ENCODE data around the gene C9orf43.
"Not testable (repeated sequence)": the region's sequence is repeated elsewhere in the genome, so short reads cannot be mapped to it uniquely, and the experiment has no call there.

Gene C9orf43

DNA sequence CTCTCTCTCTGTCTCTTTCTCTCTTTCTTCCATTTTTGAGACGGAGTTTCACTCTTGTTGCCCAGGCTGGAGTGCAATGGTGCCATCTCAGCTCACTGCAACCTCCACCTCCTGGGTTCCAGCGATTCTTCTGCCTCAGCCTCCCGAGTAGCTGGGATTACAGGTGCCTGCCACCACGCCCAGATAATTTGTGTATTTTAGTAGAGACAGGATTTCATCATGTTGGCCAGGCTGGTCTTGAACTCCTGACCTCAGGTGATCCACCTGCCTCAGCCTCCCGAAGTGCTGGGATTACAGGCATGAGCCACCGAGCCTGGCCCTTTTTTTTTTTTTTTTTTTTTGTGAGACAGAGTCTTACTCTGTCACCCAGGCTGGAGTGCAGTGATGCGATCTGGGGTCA lies 29.1 kb upstream of the C9orf43 start:
- DNase-seq (ENCODE audit: low read depth in 3 of 3), result not testable (repeated sequence)

- no peak for DNase-seq (ENCODE audit: low read depth in 3 of 3)
These were observed 28.6 kb upstream of the C9orf43 start for GRCh38 chr9:113381909-113382411.

- no peak for DNase-seq (ENCODE audit: low read depth in 3 of 3)
These were observed 23.8 kb upstream of the C9orf43 start for GRCh38 chr9:113386571-113387393.

- no peak for DNase-seq (ENCODE audit: low read depth in 3 of 3)
These were observed 22.9 kb upstream of the C9orf43 start for GRCh38 chr9:113387560-113388230.

DNA sequence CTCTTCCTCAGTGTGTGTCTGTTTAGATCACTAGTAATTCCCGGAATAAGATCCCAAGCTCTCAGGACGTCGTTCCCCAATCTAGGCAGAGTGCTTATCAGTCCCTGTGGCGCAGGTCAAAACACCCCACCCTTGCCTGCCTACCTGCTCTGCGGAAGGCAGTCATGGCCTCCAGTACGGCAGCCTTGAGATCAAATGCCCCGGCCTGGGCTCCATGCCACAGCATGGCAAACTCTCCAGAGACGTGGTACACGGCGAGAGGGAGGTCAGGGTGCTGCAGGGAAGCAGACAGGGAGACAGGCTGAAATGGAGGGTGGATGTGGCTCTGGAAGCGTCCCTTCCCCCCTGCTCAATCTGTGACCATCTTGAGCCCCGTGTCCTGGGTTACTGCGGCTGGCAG lies 21.7 kb upstream of the C9orf43 start:
- DNase-seq (ENCODE audit: low read depth in 3 of 3), result no peak

DNA sequence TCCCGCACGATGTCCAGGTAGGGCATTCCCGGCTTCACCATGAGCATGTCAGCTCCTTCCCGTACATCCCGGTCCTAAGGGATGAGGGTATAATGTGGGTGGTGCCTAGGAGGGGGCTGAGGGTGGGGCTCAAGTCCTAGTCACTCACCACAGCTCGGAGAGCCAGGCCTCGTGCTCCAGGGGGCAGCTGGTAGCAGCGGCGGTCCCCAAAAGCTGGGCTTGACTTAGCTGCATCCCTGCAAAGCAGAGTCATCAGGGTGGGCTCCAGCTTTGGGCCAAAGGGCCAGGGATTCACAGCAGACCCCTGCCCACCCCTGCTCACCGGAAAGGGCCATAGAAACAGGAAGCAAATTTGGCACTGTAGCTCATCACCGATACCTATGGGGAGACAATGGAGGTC lies 21.1 kb upstream of the C9orf43 start:
- DNase-seq (ENCODE audit: low read depth in 3 of 3), result no peak

DNA sequence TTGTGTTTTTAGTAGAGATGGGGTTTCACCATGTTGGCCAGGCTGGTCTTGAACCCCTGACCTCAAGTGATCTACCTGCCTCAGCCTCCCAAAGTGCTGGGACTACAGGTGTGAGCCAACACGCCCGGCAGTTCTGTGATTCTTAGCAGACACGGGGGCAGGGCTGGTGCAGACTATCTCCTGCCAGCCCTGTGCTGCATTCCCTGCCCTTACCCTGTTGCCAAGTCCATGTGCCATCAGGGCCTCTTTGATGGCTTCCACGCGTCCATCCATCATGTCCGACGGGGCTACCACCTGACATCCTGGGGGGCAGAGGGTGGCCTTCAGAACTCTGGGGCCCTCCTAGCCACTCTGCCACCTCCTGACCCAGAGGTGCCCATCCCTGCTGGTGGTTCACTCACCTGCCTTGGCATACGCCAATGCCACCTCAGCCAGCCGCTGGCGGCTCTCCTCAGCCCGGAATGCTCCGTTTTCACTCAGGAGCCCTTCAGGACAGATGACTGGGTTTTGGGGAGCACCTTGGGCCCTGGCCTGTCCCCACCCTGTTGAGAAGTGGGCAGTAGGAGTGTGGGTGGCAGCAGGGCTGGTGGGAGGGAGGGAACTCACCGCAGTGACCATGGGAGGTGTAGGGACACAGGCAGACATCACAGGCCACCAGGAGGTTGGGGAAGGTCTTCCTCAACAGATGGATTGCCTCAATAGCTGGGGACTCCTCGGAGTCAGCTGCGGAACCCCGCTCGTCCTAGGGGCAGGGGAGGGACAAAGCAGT lies 20.2 kb upstream of the C9orf43 start:
- no peak for DNase-seq (ENCODE audit: low read depth in 3 of 3)

- DNase-seq (ENCODE audit: low read depth in 3 of 3), result no peak
These were observed 18.6 kb upstream of the C9orf43 start for GRCh38 chr9:113391917-113392316.

- DNase-seq (ENCODE audit: low read depth in 3 of 3), result no peak
These were observed 17.3 kb upstream of the C9orf43 start for GRCh38 chr9:113393281-113393680.

- no peak for DNase-seq (ENCODE audit: low read depth in 3 of 3)
These were observed 15.3 kb upstream of the C9orf43 start for GRCh38 chr9:113395000-113395861.

- DNase-seq (ENCODE audit: low read depth in 3 of 3), result no peak
These were observed 13.3 kb upstream of the C9orf43 start for GRCh38 chr9:113397203-113397631.

- DNase-seq (ENCODE audit: low read depth in 3 of 3), result no peak
These were observed 11.8 kb upstream of the C9orf43 start for GRCh38 chr9:113398796-113399195.

GRCh38 chr9:113399646-113400200 lies 10.8 kb upstream of the C9orf43 start:
- DNase-seq (ENCODE audit: low read depth in 3 of 3), result no peak

- DNase-seq (ENCODE audit: low read depth in 3 of 3), result peak; percentile 97 to 99 (median 98)
These were observed 9.3 kb upstream of the C9orf43 start, which contains the start of gene ALAD for GRCh38 chr9:113401027-113401792. Gene ALAD, minus strand, starts transcription at chr9:113401284. Its CDS starts 7,725 bp downstream, at chr9:113393559.

GRCh38 chr9:113403646-113404045 lies 6.9 kb upstream of the C9orf43 start:
- DNase-seq (ENCODE audit: low read depth in 3 of 3), result no peak

DNA sequence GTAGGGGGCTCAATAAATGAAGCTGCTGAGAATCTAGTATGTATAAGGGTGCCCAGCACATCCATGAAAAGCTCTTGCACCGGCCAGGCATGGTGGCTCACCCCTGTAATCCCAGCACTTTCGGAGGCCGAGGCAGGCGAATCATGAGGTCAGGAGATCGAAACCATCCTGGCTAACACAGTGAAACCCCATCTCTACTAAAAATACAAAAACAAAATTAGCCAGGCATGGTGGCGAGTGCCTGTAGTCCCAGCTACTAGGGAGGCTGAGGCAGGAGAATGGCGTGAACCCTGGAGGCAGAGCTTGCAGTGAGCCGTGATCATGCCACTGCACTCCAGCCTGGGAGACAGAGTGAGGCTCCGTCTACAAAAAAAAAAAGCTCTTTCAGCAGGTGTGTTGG lies 4.2 kb upstream of the C9orf43 start:
- DNase-seq (ENCODE audit: low read depth in 3 of 3), result not testable (repeated sequence)

- DNase-seq (ENCODE audit: low read depth in 3 of 3), result peak; percentile 23 to 38 (median 28)
These were observed 3.6 kb upstream of the C9orf43 start for GRCh38 chr9:113406873-113407511.

DNA sequence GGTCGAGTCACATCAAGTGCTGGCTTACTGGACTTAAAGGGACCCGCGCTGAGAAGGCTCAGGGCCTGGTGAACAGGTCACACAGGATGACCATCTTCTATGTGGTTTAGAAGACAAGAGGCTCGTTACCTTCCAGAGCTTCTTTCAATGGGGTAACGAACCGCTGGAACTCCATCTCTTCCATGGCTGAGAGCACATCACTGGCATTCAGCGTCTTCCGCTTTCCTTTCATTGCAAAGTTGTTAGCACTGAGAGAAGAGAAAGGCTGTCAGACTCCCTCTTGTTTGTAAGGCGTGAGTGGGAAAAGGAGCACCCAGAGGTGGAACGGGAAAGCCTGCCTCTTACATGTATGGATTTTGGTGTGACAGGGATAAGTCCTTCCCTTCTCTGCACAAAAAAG lies 1.1 kb upstream of the C9orf43 start:
- no peak for DNase-seq (ENCODE audit: low read depth in 3 of 3)

- peak in 1 of 3 donors; percentile 18 for DNase-seq (ENCODE audit: low read depth in 3 of 3)
These were observed 702 bp upstream of the C9orf43 start for GRCh38 chr9:113409883-113410206.

Data from stimulated activated CD4-positive, alpha-beta T cell treated with anti-CD3 and anti-CD28 coated beads, TNF-alpha, amount 100 ng/mL, for 48 hours (primary cell).